Right lobe of liver (tissue), 4 donors: ENCODE data around the gene ARL15.

ENCODE experiments used
- CTCF ChIP-seq, 4 donors: fragments of 200-600 bp in 3 of 4; fragments of 450-650 bp in 1 of 4; IDR thresholded peaks; one replicate each; pipeline versions ENCODE4 v1.5.1 to v1.8.0; 2016 to 2022; ENCODE audit warnings: antibody characterized with exemption in 4 of 4, mild to moderate bottlenecking in 2 of 4
- POLR2A ChIP-seq: fragments of 450-650 bp; IDR thresholded peaks from one replicate; pipeline ENCODE4 v1.6.1; 2017; ENCODE audit warnings: antibody characterized with exemption, mild to moderate bottlenecking
- donor health status: DM: no; HTN: no; CAD: no.
- donor health status: DM: no; HTN: no; CAD: no.
- donor health status: DM: no; HTN: yes; CAD: no.

GRCh38 chr5:53929152-53929551 is 381.2 kb downstream of the ARL15 start:
- TF ChIP-seq CTCF (IDR thresholded peaks at IDR 0.05) (no peak), POLR2A (no peak)
